Memory B cell (primary cell): ENCODE data around the gene GABBR1.

ENCODE experiments used
- ATAC-seq: fragments of 150-1000 bp; cut with Tn5 transposase; 2 replicates; pipeline ENCODE4 v1.10.0; 2021; ENCODE audit warnings: low read depth, mild to moderate bottlenecking, moderate library complexity
- DNase-seq, 2 donors: peaks; one replicate each; pipeline ENCODE4 v3.0.0; 2022; ENCODE audit warnings: low spot score in 2 of 2
- H3K27ac Mint-ChIP-seq: one replicate; pipeline ENCODE4 v1.8.0; 2022; ENCODE audit warnings: mild to moderate bottlenecking, moderate library complexity, mixed read lengths
- H3K27me3 Mint-ChIP-seq: one replicate; pipeline ENCODE4 v1.8.0; 2022; ENCODE audit warnings: mixed read lengths
- H3K36me3 Mint-ChIP-seq: one replicate; pipeline ENCODE4 v1.8.0; 2022; ENCODE audit warnings: mild to moderate bottlenecking, mixed read lengths
- H3K4me1 Mint-ChIP-seq: one replicate; pipeline ENCODE4 v1.8.0; 2022; ENCODE audit warnings: mixed read lengths
- H3K4me3 Mint-ChIP-seq: one replicate; pipeline ENCODE4 v1.8.0; 2022; ENCODE audit warnings: mild to moderate bottlenecking, moderate library complexity, mixed read lengths
- H3K9me3 Mint-ChIP-seq: one replicate; pipeline ENCODE4 v1.8.0; 2022; ENCODE audit warnings: mixed read lengths

GABBR1 gene

DNA sequence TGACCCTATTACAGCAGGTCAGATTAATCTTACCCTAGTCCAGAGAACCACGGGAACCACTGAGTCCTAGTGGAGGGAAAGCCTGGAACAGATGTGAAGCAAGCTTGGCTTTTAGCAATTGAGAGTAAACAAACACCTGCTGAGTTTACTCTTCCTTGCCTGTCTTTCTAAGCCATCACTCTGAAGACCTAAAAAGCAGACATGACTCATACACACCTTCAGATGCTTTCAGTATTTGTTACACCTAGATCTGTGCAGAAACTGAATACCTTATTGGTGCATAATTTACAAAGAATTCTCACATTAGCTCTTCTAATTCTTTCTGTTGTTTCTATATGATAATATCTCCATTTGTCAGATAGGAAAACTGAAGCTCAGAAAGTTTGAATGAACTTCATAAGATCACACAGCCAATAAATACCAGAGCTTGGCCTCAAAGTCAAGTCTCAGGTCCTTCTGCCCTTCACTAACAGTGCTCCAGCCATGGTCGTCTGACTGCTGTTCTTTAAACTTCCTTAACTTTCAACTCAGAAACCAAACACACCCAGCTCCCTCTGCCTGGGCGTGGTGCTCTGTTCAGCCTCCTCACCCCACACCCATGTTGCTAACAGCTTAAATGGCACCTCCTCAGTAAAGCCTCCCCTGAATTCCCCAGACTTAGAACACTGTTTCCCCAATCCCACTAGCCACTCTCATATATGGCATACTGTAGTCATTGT, 8.6 kb upstream of the GABBR1 start:
- no peaks in the 10 kb centered on the region for H3K9me3 Mint-ChIP-seq
- no peaks in the 10 kb centered on the region for H3K27me3 Mint-ChIP-seq
- ATAC-seq (peak; percentile 81), DNase-seq (no peak)
- peak overlapping the region; percentile 2 for H3K27ac Mint-ChIP-seq
- peaks cover 16% of the 10 kb centered on the region for H3K4me1 Mint-ChIP-seq
- H3K4me3 Mint-ChIP-seq: peak overlapping the region; percentile 4
- no peaks in the 10 kb centered on the region for H3K36me3 Mint-ChIP-seq

DNA sequence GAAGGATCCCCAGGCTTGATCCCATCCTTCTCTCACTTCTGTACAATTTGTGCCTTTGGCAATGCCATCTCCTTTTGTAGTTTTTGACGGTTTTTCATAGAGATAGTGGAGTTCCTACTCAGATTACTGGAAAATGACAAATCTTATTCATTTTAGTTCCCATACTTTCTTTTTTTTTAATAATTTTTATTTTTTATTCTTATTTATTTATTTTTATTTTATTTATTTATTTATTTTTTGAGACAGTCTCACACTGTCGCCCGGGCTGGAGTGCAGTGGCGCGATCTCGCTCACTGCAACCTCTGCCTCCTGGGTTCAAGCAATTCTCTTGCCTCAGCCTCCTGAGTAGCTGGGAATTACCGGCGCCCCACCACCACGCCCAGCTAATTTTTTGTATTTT, 4.3 kb upstream of the GABBR1 start:
- no peak overlapping the region for H3K4me3 Mint-ChIP-seq
- no peak overlapping the region for H3K27ac Mint-ChIP-seq
- H3K27me3 Mint-ChIP-seq: no peaks in the 10 kb centered on the region
- DNase-seq (no peak), ATAC-seq (no peak)
- no peaks in the 10 kb centered on the region for H3K9me3 Mint-ChIP-seq
- H3K36me3 Mint-ChIP-seq: no peaks in the 10 kb centered on the region
- peaks cover 30% of the 10 kb centered on the region for H3K4me1 Mint-ChIP-seq

DNA sequence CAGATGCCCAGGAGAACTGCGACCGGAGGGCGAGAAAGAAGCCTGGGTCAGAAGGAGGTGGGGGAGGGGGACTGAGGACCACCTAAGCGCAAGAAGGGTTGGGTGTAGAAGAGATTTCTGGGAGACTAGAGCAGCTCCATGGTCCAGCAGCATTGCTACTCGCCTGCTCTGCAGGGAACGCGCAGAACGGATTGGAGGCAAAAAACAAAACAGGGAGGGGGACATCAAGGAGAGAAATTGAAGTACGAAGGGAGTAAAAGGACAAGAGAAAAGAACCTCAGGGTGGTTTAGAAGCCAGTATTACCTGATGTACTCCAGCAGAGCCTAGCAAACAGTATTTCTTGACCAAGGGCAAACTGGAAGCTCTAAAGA, 537 bp upstream of the GABBR1 start:
- ATAC-seq: no peak
- no peak for DNase-seq
- peak overlapping the region; percentile 91 for H3K4me3 Mint-ChIP-seq
- no peaks in the 10 kb centered on the region for H3K27me3 Mint-ChIP-seq
- peak overlapping the region; percentile 76 for H3K27ac Mint-ChIP-seq
- H3K4me1 Mint-ChIP-seq: peaks cover 48% of the 10 kb centered on the region
- peaks cover 2% of the 10 kb centered on the region for H3K36me3 Mint-ChIP-seq
- H3K9me3 Mint-ChIP-seq: no peaks in the 10 kb centered on the region

GRCh38 chr6:29631860-29632731, 887 bp downstream of the GABBR1 start:
- Mint-ChIP-seq H3K27ac (peak overlapping the region; percentile 76), H3K27me3 (no peaks in the 10 kb centered on the region), H3K4me3 (peak overlapping the region; percentile 91), H3K9me3 (no peaks in the 10 kb centered on the region), H3K4me1 (peaks cover 49% of the 10 kb centered on the region), H3K36me3 (peaks cover 2% of the 10 kb centered on the region)
- peak; percentile 64 for ATAC-seq
- DNase-seq: peak; percentile 57 to 64

GRCh38 chr6:29631209-29631810, 1.7 kb downstream of the GABBR1 start:
- no peaks in the 10 kb centered on the region for H3K9me3 Mint-ChIP-seq
- H3K4me1 Mint-ChIP-seq: peaks cover 53% of the 10 kb centered on the region

GRCh38 chr6:29630315-29630714, 2.7 kb downstream of the GABBR1 start:
- Mint-ChIP-seq H3K36me3 (peaks cover 2% of the 10 kb centered on the region), H3K4me1 (peaks cover 51% of the 10 kb centered on the region), H3K27me3 (no peaks in the 10 kb centered on the region), H3K9me3 (no peaks in the 10 kb centered on the region), H3K4me3 (no peak overlapping the region), H3K27ac (no peak overlapping the region)
- no peak for ATAC-seq
- DNase-seq: no peak

More at GRCh38 chr6:29631209-29631810, 1.7 kb downstream of the GABBR1 start:
- no peak for ATAC-seq
- peak overlapping the region; percentile 26 for H3K27ac Mint-ChIP-seq
- H3K36me3 Mint-ChIP-seq: peaks cover 2% of the 10 kb centered on the region
- H3K4me3 Mint-ChIP-seq: peak overlapping the region; percentile 91
- DNase-seq: no peak
- no peaks in the 10 kb centered on the region for H3K27me3 Mint-ChIP-seq

DNA sequence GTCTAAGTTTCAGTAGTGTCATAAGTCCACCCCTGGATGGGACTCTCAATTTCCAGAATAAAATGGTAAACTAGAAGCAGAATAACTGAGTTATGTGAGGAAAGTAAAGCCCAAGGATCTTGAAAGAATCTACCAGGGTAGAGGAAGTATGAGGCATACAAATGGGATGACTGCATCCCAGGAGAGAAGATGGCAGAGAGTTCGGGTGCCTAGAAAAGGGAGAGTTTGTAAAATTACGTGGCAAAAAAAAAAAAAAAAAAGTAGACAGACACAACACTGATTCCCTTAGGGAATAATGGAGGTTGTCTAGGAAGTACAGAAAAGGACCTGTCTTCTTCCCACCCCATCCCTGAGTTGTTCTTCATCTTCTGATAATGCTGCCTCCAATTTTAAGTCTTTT, 3.4 kb downstream of the GABBR1 start:
- ATAC-seq (no peak), DNase-seq (no peak)
- no peaks in the 10 kb centered on the region for H3K9me3 Mint-ChIP-seq
- peaks cover 2% of the 10 kb centered on the region for H3K36me3 Mint-ChIP-seq
- peaks cover 51% of the 10 kb centered on the region for H3K4me1 Mint-ChIP-seq
- H3K4me3 Mint-ChIP-seq: no peak overlapping the region
- H3K27ac Mint-ChIP-seq: no peak overlapping the region
- no peaks in the 10 kb centered on the region for H3K27me3 Mint-ChIP-seq

- H3K27ac Mint-ChIP-seq: no peak overlapping the region
- peaks cover 45% of the 10 kb centered on the region for H3K4me1 Mint-ChIP-seq
- peak; percentile 29 to 36 for DNase-seq
- H3K4me3 Mint-ChIP-seq: peak overlapping the region; percentile 89
- no peaks in the 10 kb centered on the region for H3K27me3 Mint-ChIP-seq
- ATAC-seq: peak; percentile 35
- no peaks in the 10 kb centered on the region for H3K9me3 Mint-ChIP-seq
- peaks cover 6% of the 10 kb centered on the region for H3K36me3 Mint-ChIP-seq
Measured at GRCh38 chr6:29628419-29629281, 4.3 kb downstream of the GABBR1 start.

GRCh38 chr6:29627755-29628418, 5.1 kb downstream of the GABBR1 start:
- Mint-ChIP-seq H3K4me1 (peaks cover 40% of the 10 kb centered on the region), H3K9me3 (no peaks in the 10 kb centered on the region), H3K36me3 (peaks cover 9% of the 10 kb centered on the region), H3K27me3 (no peaks in the 10 kb centered on the region), H3K4me3 (peak overlapping the region; percentile 89), H3K27ac (no peak overlapping the region)
- DNase-seq (peak in 1 of 2 donors; percentile 42), ATAC-seq (peak; percentile 11)

- peak overlapping the region; percentile 89 for H3K4me3 Mint-ChIP-seq
- H3K4me1 Mint-ChIP-seq: peaks cover 40% of the 10 kb centered on the region
- DNase-seq (no peak), ATAC-seq (no peak)
- peaks cover 15% of the 10 kb centered on the region for H3K36me3 Mint-ChIP-seq
- peak overlapping the region; percentile 52 for H3K27ac Mint-ChIP-seq
- no peaks in the 10 kb centered on the region for H3K27me3 Mint-ChIP-seq
- H3K9me3 Mint-ChIP-seq: no peaks in the 10 kb centered on the region
Measured at GRCh38 chr6:29626948-29627754, 5.8 kb downstream of the GABBR1 start.

DNA sequence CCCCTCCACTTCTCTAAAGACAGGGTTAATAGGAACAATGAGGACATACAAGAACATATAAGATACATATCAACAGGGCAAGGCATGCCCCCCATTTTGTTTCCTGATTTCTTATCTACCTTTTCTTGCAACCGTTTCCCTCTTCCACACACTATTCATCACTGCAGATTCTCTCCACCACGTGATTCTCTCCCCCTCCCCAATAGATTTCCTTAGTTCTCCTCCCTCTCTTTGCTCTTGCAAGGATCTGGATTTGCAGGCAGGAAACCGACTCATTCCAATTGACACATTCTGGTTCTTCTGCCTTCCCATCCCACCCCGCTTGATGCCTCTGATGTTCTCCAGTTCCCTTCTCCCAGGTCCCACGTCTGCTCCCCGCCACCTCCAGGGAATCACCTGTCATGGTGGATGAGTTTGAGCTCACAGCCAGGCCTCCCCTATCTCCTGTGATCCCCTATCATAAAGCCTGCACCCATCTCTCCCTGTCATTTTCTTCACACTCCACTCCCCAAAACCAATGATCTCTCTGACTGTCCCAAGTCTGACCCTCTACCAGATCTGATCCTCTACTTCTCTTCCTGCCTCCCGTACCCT, 7.5 kb downstream of the GABBR1 start:
- H3K36me3 Mint-ChIP-seq: peaks cover 22% of the 10 kb centered on the region

GRCh38 chr6:29624520-29624961, 8.4 kb downstream of the GABBR1 start:
- Mint-ChIP-seq H3K4me1 (peaks cover 21% of the 10 kb centered on the region), H3K27ac (peak overlapping the region; percentile 22), H3K9me3 (no peaks in the 10 kb centered on the region), H3K4me3 (no peak overlapping the region), H3K27me3 (no peaks in the 10 kb centered on the region), H3K36me3 (peaks cover 29% of the 10 kb centered on the region)
- DNase-seq (no peak), ATAC-seq (no peak)

More for the DNA sequence above, 7.5 kb downstream of the GABBR1 start:
- Mint-ChIP-seq H3K9me3 (no peaks in the 10 kb centered on the region), H3K4me1 (peaks cover 28% of the 10 kb centered on the region), H3K4me3 (no peak overlapping the region), H3K27me3 (no peaks in the 10 kb centered on the region), H3K27ac (no peak overlapping the region)
- ATAC-seq: no peak
- no peak for DNase-seq
